Panc1 (cell line): Measurements from ENCODE around the gene OPTC. TPM values are rescaled to one million over a fixed set of nuclear protein-coding genes. Genes with fewer than 3 reads are reported as not detected.

Experiments
- ATAC-seq: fragments of 200-7000 bp; cut with Tn5 transposase; 2 replicates; pipeline ENCODE4 v1.9.1; 2020; ENCODE audit warnings: mild to moderate bottlenecking, moderate library complexity
- BruUV-seq: library from RNA; stranded (reverse); fragments of 400-500 nt; replicated peaks from 2 replicates; lab custom pipeline; 2021; lab: Mats Ljungman, UMichigan
- CTCF ChIA-PET: fragments of 300-600 bp; sonication (Branson Sonifier 250); formaldehyde crosslinking; loops from one replicate; lab custom pipeline; 2022; ENCODE audit warnings: antibody characterized with exemption; lab: Charles Lee
- POLR2A ChIA-PET: fragments of 300-600 bp; sonication (Branson Sonifier 250); formaldehyde crosslinking; loops from one replicate; lab custom pipeline; 2022; ENCODE audit warnings: antibody characterized with exemption; lab: Charles Lee
- DNase-seq: peaks from one replicate; pipeline ENCODE4 v3.0.0-alpha.2; 2010; ENCODE audit warnings: low read depth, low spot score
- H3K27ac ChIP-seq: 2 replicates; pipeline ENCODE4 v1.5.1; 2011; ENCODE audit warnings: mild to moderate bottlenecking, low read length, inconsistent platforms
- H3K27me3 ChIP-seq: fragments of 200-500 bp; sonication (Bioruptor generic); 2 replicates; pipeline ENCODE4 v1.6.0; 2014; ENCODE audit warnings: low read length, inconsistent platforms; ENCODE audit not compliant: control insufficient read depth, insufficient read depth
- H3K36me3 ChIP-seq: fragments of 200-500 bp; sonication (Bioruptor generic); 2 replicates; pipeline ENCODE4 v1.5.1; 2014; ENCODE audit warnings: inconsistent platforms, mild to moderate bottlenecking, low read length, moderate library complexity; ENCODE audit not compliant: control insufficient read depth, insufficient read depth
- H3K4me1 ChIP-seq: 2 replicates; pipeline ENCODE4 v1.5.1; 2011; ENCODE audit warnings: inconsistent platforms, mild to moderate bottlenecking, low read length, moderate library complexity; ENCODE audit not compliant: control insufficient read depth, insufficient read depth
- H3K4me3 ChIP-seq, 2 experiments: 2 replicates each; pipeline ENCODE4 v1.5.1; 2011 to 2012; ENCODE audit warnings: low read depth in 2 of 2, low read length in 2 of 2, mild to moderate bottlenecking in 2 of 2, inconsistent platforms in 1 of 2, moderate library complexity in 1 of 2
- H3K9me3 ChIP-seq: fragments of 200-500 bp; sonication (Bioruptor generic); 2 replicates; pipeline ENCODE4 v1.5.1; 2014; ENCODE audit warnings: low read depth, mild to moderate bottlenecking, inconsistent platforms, low read length, moderate library complexity; ENCODE audit not compliant: control insufficient read depth, insufficient read depth
- POLR2AphosphoS5 ChIP-seq: IDR thresholded peaks from 2 replicates; pipeline ENCODE4 v1.6.1; 2012; ENCODE audit warnings: mild to moderate bottlenecking, low read depth, low read length, moderate library complexity
- REST ChIP-seq, 2 experiments: IDR thresholded peaks; 2 replicates each; pipeline ENCODE4 v1.6.1; 2011 to 2012; ENCODE audit warnings: low read depth in 2 of 2, control low read depth in 1 of 2, low read length in 1 of 2, mild to moderate bottlenecking in 1 of 2, moderate library complexity in 1 of 2; ENCODE audit not compliant: insufficient read depth in 1 of 2
- SIN3A ChIP-seq: IDR thresholded peaks from 2 replicates; pipeline ENCODE4 v1.6.1; 2012; ENCODE audit warnings: low read depth, mild to moderate bottlenecking, low read length, moderate library complexity, borderline replicate concordance; ENCODE audit not compliant: insufficient read depth
- TCF7L2 ChIP-seq: IDR thresholded peaks from 2 replicates; pipeline ENCODE4 v1.6.1; 2011; ENCODE audit warnings: mild to moderate bottlenecking, low read depth, low read length, inconsistent platforms
- in situ Hi-C: cut with HindIII; loops from 2 replicates; pipeline ENCODE4 v1.10.0; 2016; ENCODE audit warnings: low sequenced_read_pairs, low pct_unique_long_range_greater_than_20kb
- intact Hi-C: fragments of 100-400 bp; cut with micrococcal nuclease; formaldehyde crosslinking; loops from one replicate; pipeline ENCODE4 v1.10.0; 2022; ENCODE audit not compliant: unreplicated experiment
- total RNA-seq: library from RNA; stranded (reverse); gene quantifications from one replicate; pipeline ENCODE4 v1.2.1, GENCODE V29; 2021; ENCODE audit not compliant: unreplicated experiment
- TF ChIP-seq, protein P1 (sequence below): fragments of 450-650 bp; IDR thresholded peaks from 2 replicates; pipeline ENCODE4 v1.5.1; 2017; ENCODE audit warnings: mild to moderate bottlenecking

OPTC gene
- total RNA-seq, 1 experiment from 2014 or later = not detected

DNA sequence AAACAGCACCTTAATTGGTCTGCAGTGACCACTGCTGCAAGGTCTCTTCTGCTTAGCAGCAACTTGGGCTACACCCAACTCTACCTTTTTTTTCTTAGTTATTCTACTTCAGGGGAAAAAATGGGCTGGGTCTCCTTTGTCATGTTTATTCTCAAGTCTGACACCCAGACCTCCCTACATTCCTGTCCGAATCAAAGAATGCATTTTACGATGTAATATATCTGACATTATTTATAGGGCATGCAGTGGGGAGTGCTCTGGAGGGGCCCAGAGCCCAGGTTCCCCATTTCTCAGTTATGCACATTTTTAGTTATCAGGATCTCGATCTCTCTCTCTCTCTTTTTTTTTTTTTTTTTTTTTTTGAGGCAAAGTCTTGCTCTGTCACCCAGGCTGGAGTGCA lies 50.5 kb downstream of the OPTC start:
- BruUV-seq = no TSS peak
- no peaks in the 10 kb centered on the region for H3K4me1 ChIP-seq
- H3K27ac ChIP-seq = no peak overlapping the region
- ChIA-PET POLR2A (interaction anchor here (0.7 kb wide), 1 partner anchor 173 kb away, joined by 7 read pairs; no protein-coding TSS in a partner anchor), CTCF (no interaction called here)
- DNase-seq (no peak), ATAC-seq (no peak)
- no peaks in the 10 kb centered on the region for H3K27me3 ChIP-seq
- no peaks in the 10 kb centered on the region for H3K9me3 ChIP-seq
- no peak overlapping the region for H3K4me3 ChIP-seq
- in situ Hi-C loops (no loop called here), intact Hi-C loops (no loop called here)
- TF ChIP-seq SIN3A (no peak), POLR2AphosphoS5 (no peak), TCF7L2 (no peak), REST (IDR thresholded peaks at IDR 0.05; ENCODE audit: insufficient read depth in 1 of 2, low read depth in 2 of 2, low read length in 1 of 2) (no peak)
- TF ChIP-seq, protein P1, sequence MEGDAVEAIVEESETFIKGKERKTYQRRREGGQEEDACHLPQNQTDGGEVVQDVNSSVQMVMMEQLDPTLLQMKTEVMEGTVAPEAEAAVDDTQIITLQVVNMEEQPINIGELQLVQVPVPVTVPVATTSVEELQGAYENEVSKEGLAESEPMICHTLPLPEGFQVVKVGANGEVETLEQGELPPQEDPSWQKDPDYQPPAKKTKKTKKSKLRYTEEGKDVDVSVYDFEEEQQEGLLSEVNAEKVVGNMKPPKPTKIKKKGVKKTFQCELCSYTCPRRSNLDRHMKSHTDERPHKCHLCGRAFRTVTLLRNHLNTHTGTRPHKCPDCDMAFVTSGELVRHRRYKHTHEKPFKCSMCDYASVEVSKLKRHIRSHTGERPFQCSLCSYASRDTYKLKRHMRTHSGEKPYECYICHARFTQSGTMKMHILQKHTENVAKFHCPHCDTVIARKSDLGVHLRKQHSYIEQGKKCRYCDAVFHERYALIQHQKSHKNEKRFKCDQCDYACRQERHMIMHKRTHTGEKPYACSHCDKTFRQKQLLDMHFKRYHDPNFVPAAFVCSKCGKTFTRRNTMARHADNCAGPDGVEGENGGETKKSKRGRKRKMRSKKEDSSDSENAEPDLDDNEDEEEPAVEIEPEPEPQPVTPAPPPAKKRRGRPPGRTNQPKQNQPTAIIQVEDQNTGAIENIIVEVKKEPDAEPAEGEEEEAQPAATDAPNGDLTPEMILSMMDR = no peak
- no peaks in the 10 kb centered on the region for H3K36me3 ChIP-seq

DNA sequence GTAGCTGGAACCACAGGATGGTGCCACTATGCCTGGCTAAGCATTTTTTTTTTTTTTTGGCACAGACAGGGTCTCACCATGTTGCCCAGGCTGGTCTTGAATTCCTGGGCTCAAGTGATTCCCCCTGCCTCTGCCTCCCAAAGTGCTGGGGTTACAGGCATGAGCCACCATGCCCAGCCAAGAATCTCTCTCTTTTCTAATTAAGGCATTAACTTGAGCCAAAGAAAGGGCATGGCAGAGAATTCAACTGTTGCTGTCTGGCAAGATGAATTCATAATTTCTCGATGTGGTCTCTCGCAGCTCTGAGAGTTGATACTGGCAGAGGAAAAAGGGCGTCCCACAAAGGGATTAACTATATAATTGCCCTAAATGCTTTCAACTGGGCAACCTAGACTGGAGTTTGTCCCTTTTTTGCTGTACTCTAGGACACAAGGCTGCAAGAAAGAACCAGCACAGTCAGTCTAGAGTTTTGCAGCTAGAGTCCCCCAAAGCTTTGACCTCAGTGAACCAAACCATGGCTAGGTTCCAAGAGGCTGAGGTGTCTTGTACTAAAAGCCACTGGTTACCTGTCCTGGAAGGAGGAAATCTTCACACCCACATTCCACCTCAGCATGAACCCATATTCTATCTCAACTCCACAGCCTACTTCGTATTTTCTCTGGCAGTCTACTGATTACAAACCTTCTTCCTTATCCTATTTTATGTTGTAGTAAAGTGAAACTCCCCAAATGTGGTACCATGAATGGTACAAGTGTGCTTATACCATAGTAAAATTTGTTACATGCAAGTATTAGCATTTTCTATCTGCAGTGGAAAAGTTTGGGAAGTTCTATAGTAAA lies 51.2 kb downstream of the OPTC start:
- ChIA-PET POLR2A (interaction anchor here (0.7 kb wide), 1 partner anchor 174 kb away, joined by 7 read pairs; no protein-coding TSS in a partner anchor), CTCF (no interaction called here)
- H3K9me3 ChIP-seq = no peaks in the 10 kb centered on the region
- no peaks in the 10 kb centered on the region for H3K27me3 ChIP-seq
- BruUV-seq = no TSS peak
- H3K27ac ChIP-seq = no peak overlapping the region
- intact Hi-C loops (no loop called here), in situ Hi-C loops (no loop called here)
- ATAC-seq = no peak
- no peak for TF ChIP-seq POLR2AphosphoS5
- TF ChIP-seq REST (IDR thresholded peaks at IDR 0.05; ENCODE audit: insufficient read depth in 1 of 2, low read depth in 2 of 2, low read length in 1 of 2) = no peak
- TF ChIP-seq TCF7L2 = no peak
- TF ChIP-seq SIN3A = no peak
- TF ChIP-seq, protein P1 = no peak
- no peaks in the 10 kb centered on the region for H3K36me3 ChIP-seq
- H3K4me1 ChIP-seq = no peaks in the 10 kb centered on the region
- H3K4me3 ChIP-seq = no peak overlapping the region
- DNase-seq = no peak
